Endothelial cell of umbilical vein (primary cell): ENCODE data around the gene PAQR4. TPM values are rescaled to one million over a fixed set of nuclear protein-coding genes. Genes with fewer than 3 reads are reported as not detected.

Experiments used
- BruUV-seq: library from RNA; stranded (reverse); fragments of 400-500 nt; replicated peaks from 2 replicates; lab custom pipeline; 2021; lab: Mats Ljungman, UMichigan
- CTCF ChIA-PET: fragments of 300-600, 350-600 bp; sonication (Branson Sonifier 250); formaldehyde crosslinking; loops from one replicate; lab custom pipeline; 2021; ENCODE audit warnings: antibody characterized with exemption, inconsistent platforms; lab: Charles Lee
- POLR2A ChIA-PET: fragments of 300-600, 350-600 bp; sonication (Branson Sonifier 250); formaldehyde crosslinking; loops from one replicate; lab custom pipeline; 2021; ENCODE audit warnings: antibody characterized with exemption, inconsistent platforms; lab: Charles Lee
- DNase-seq: peaks from one replicate; pipeline ENCODE4 v3.0.0-alpha.2; 2011; ENCODE audit warnings: low read depth, low spot score
- FAIRE-seq: peaks from 2 replicates; lab custom pipeline; 2011; peaks lifted over from hg19 to GRCh38; lab: Jason Lieb, UNC
- H2AFZ ChIP-seq: 2 replicates; pipeline ENCODE4 v1.6.0; 2012; ENCODE audit warnings: low read depth, low read length, control low read depth, inconsistent platforms
- H3K27ac ChIP-seq: 2 replicates; pipeline ENCODE4 v1.5.1; 2011; ENCODE audit warnings: low read depth, mild to moderate bottlenecking, control low read depth, low read length, moderate library complexity; ENCODE audit not compliant: insufficient read depth
- H3K27me3 ChIP-seq, 2 experiments: 2 replicates each; pipeline versions ENCODE4 v1.6.0 to v1.6.1; 2011; ENCODE audit warnings: low read length in 2 of 2, mixed read lengths in 1 of 2; ENCODE audit not compliant: control insufficient read depth in 2 of 2, insufficient read depth in 2 of 2
- H3K36me3 ChIP-seq, 2 experiments: 2 replicates in 1 of 2; 3 replicates in 1 of 2; pipeline ENCODE4 v1.5.1; 2011; ENCODE audit warnings: low read length in 2 of 2, mild to moderate bottlenecking in 1 of 2, moderate library complexity in 1 of 2; ENCODE audit not compliant: control insufficient read depth in 2 of 2, insufficient read depth in 2 of 2; ENCODE audit errors: extremely low read depth in 1 of 2
- H3K4me1 ChIP-seq: 3 replicates; pipeline ENCODE4 v1.5.1; 2011; ENCODE audit warnings: mild to moderate bottlenecking, low read length; ENCODE audit not compliant: control insufficient read depth, insufficient read depth; ENCODE audit errors: extremely low read depth
- H3K4me2 ChIP-seq: 2 replicates; pipeline ENCODE4 v1.6.1; 2011; ENCODE audit warnings: low read length, control low read depth, mixed read lengths; ENCODE audit not compliant: insufficient read depth
- H3K4me3 ChIP-seq, 3 experiments: fragments of 200-600 bp in 1 of 3; sonication (generic), shearing (Covaris generic) in 1 of 3; replicated peaks in 1 of 3; 2 replicates each; pipeline ENCODE4 v1.5.1; 2011 to 2016; ENCODE audit warnings: control low read depth in 3 of 3, low read length in 3 of 3, mild to moderate bottlenecking in 2 of 3, inconsistent platforms in 1 of 3, low read depth in 1 of 3, moderate library complexity in 1 of 3; ENCODE audit not compliant: insufficient read depth in 1 of 3
- H3K79me2 ChIP-seq: 2 replicates; pipeline ENCODE4 v1.6.0; 2012; ENCODE audit warnings: low read length, inconsistent platforms; ENCODE audit not compliant: control insufficient read depth, insufficient read depth
- H3K9ac ChIP-seq: replicated peaks from 2 replicates; pipeline ENCODE3; 2011; ENCODE audit warnings: low read length, control low read depth; ENCODE audit not compliant: insufficient read depth; ENCODE audit errors: extremely low read depth
- H3K9me1 ChIP-seq: replicated peaks from 3 replicates; pipeline ENCODE4 v1.6.0; 2011; ENCODE audit warnings: mild to moderate bottlenecking, low read length; ENCODE audit not compliant: control insufficient read depth, insufficient read depth; ENCODE audit errors: extremely low read depth
- H3K9me3 ChIP-seq: replicated peaks from 2 replicates; pipeline ENCODE4 v1.5.1; 2012; ENCODE audit warnings: low read length, inconsistent platforms; ENCODE audit not compliant: control insufficient read depth, insufficient read depth
- H4K20me1 ChIP-seq: replicated peaks from 2 replicates; pipeline ENCODE3; 2011; ENCODE audit warnings: mild to moderate bottlenecking, low read length; ENCODE audit not compliant: control insufficient read depth, insufficient read depth; ENCODE audit errors: extremely low read depth
- CTCF ChIP-seq, 2 donors: IDR thresholded peaks; 1 replicate in 1 of 2; 2 replicates in 1 of 2; pipeline ENCODE4 v1.5.1; 2011; ENCODE audit warnings: low read length in 2 of 2, mild to moderate bottlenecking in 2 of 2, moderate library complexity in 2 of 2, control low read depth in 1 of 2, inconsistent platforms in 1 of 2, low read depth in 1 of 2; ENCODE audit not compliant: insufficient read depth in 1 of 2; ENCODE audit errors: extremely low read depth in 1 of 2
- EZH2 ChIP-seq: IDR thresholded peaks from 2 replicates; pipeline ENCODE4 v1.6.1; 2012; ENCODE audit warnings: borderline replicate concordance, low read depth, mild to moderate bottlenecking, moderate library complexity, low read length, inconsistent platforms; ENCODE audit not compliant: severe bottlenecking
- GATA2 ChIP-seq: IDR thresholded peaks from 2 replicates; pipeline ENCODE4 v1.7.0; 2011; ENCODE audit warnings: low read depth, mild to moderate bottlenecking, moderate library complexity, mixed read lengths, low read length; ENCODE audit not compliant: insufficient read length, insufficient read depth
- JUN ChIP-seq: IDR thresholded peaks from 2 replicates; pipeline ENCODE4 v1.6.1; 2011; ENCODE audit warnings: borderline replicate concordance, low read depth; ENCODE audit not compliant: insufficient read length, insufficient read depth
- POLR2AphosphoS5 ChIP-seq: IDR thresholded peaks from 2 replicates; pipeline ENCODE4 v1.6.1; 2012; ENCODE audit warnings: low read depth, mild to moderate bottlenecking, control low read depth, low read length, moderate library complexity; ENCODE audit not compliant: insufficient read depth
- dilution Hi-C: fragments of 300-500 bp; cut with MboI; formaldehyde crosslinking; loops from one replicate; pipeline ENCODE4 v1.15.0; 2019; ENCODE audit warnings: low sequenced_read_pairs; ENCODE audit not compliant: extremely low pct_ligation_motif_present
- intact Hi-C: fragments of 100-400 bp; cut with micrococcal nuclease; formaldehyde crosslinking; loops from one replicate; pipeline ENCODE4 v1.10.0; 2022
- polyA plus RNA-seq, 4 experiments: library from polyadenylated mRNA; depleted of rRNA in 3 of 4; stranded (reverse) in 3 of 4; unstranded in 1 of 4; fragments of >200 nt; gene quantifications; 2 replicates each; pipeline versions ENCODE4 v1.2.1 to v1.2.3, GENCODE V29; 2011 to 2012; ENCODE audit warnings: missing spikeins in 1 of 4
- total RNA-seq: library from RNA; stranded (reverse); gene quantifications from 2 replicates; pipeline ENCODE4 v1.2.3, GENCODE V29; 2021

PAQR4 gene
- total and polyA plus RNA-seq, 2 donors (not counting 3 experiments of a cell fraction or from before 2014, with no cell fraction given), result 23.8 to 31.2 TPM

GRCh38 chr16:2963723-2964474, 5.2 kb upstream of the PAQR4 start, which contains the start of gene KREMEN2:
KREMEN2 (plus strand) TSS chr16:2964275; CDS start chr16:2964521, 246 bp downstream.
- no peak for TF ChIP-seq POLR2AphosphoS5
- TF ChIP-seq GATA2, result no peak
- TF ChIP-seq JUN, result no peak
- TF ChIP-seq EZH2, result peak; percentile 97
- dilution Hi-C loops (no loop called here), intact Hi-C loops (no loop called here)
- no peaks in the 10 kb centered on the region for H3K9me1 ChIP-seq
- H3K4me1 ChIP-seq, result peaks cover 10% of the 10 kb centered on the region
- no peak within 1 kb of the TSS for H3K9ac ChIP-seq
- H4K20me1 ChIP-seq, result no peaks in the 10 kb centered on the region
- FAIRE-seq (no peak), DNase-seq (no peak)
- no peaks in the 10 kb centered on the region for H3K9me3 ChIP-seq
- H3K79me2 ChIP-seq, result no peaks in the 10 kb centered on the region
- no peak within 1 kb of the TSS for H3K4me3 ChIP-seq
- no peak within 1 kb of the TSS for H3K27ac ChIP-seq
- no peaks in the 10 kb centered on the region for H3K36me3 ChIP-seq
- no peak within 1 kb of the TSS for H3K4me2 ChIP-seq
- BruUV-seq, result no TSS peak
- CTCF ChIA-PET, result no interaction called here
- H3K27me3 ChIP-seq, result peaks cover 29 to 55% of the 10 kb centered on the region in 2 experiments
- no peak within 1 kb of the TSS for H2AFZ ChIP-seq
- POLR2A ChIA-PET, result no interaction called here

GRCh38 chr16:2964475-2965336, 4.4 kb upstream of the PAQR4 start:
- DNase-seq (no peak), FAIRE-seq (no peak)
- Histone ChIP-seq H3K9me3 (no peaks in the 10 kb centered on the region), H3K36me3 (no peaks in the 10 kb centered on the region), H3K4me1 (peaks cover 10% of the 10 kb centered on the region), H3K4me3 (no peak overlapping the region), H3K27ac (no peak overlapping the region), H3K27me3 (peaks cover 29 to 55% of the 10 kb centered on the region in 2 experiments), H2AFZ (no peak overlapping the region), H4K20me1 (no peaks in the 10 kb centered on the region), H3K79me2 (peaks cover 3% of the 10 kb centered on the region), H3K4me2 (no peak overlapping the region), H3K9me1 (no peaks in the 10 kb centered on the region), H3K9ac (no peak overlapping the region)
- dilution Hi-C loops (no loop called here), intact Hi-C loops (no loop called here)
- BruUV-seq, result no TSS peak
- TF ChIP-seq EZH2, result peak; percentile 91
- no peak for TF ChIP-seq CTCF (IDR thresholded peaks at IDR 0.05; ENCODE audit: extremely low read depth in 1 of 2, insufficient read depth in 1 of 2, low read depth in 1 of 2, low read length in 2 of 2)
- ChIA-PET POLR2A (no interaction called here), CTCF (no interaction called here)
